ENCODE results near the gene SSH2. TPM values are rescaled to one million over a fixed set of nuclear protein-coding genes. Genes with fewer than 3 reads are reported as not detected.

SSH2 gene
- total and polyA plus RNA-seq, 2 donors (not counting 1 experiment from before 2014, with no cell fraction given), result 51.5 to 183 TPM

GRCh38 chr17:29873476-29873875 lies 56.6 kb downstream of the SSH2 start:
- no peak overlapping the region for H3K9ac ChIP-seq (ENCODE audit: low read length)
- no peak overlapping the region for H3K4me3 Mint-ChIP-seq
- no peak overlapping the region for H3K27ac ChIP-seq (ENCODE audit: low read length in 2 of 2)
- no peak for TF ChIP-seq CTCF (IDR thresholded peaks at IDR 0.05)
- TF ChIP-seq EZH2 (IDR thresholded peaks at IDR 0.05; ENCODE audit: borderline replicate concordance, insufficient read depth, low read depth, low read length, poor library complexity, severe bottlenecking), result no peak
- H2AFZ ChIP-seq (ENCODE audit: insufficient read depth, low read depth, low read length, poor library complexity, severe bottlenecking), result no peak overlapping the region
- no peaks in the 10 kb centered on the region for H3K27me3 ChIP-seq (replicated peaks in 1 of 4; ENCODE audit: control extremely low read depth in 1 of 4, control insufficient read depth in 3 of 4, insufficient read depth in 4 of 4, low read length in 3 of 4)
- H3K27me3 Mint-ChIP-seq, result no peaks in the 10 kb centered on the region
- H3K36me3 ChIP-seq (replicated peaks in 1 of 2; ENCODE audit: control extremely low read depth in 1 of 2, control insufficient read depth in 1 of 2, extremely low read depth in 1 of 2, insufficient read depth in 2 of 2, low read length in 1 of 2), result no peaks in the 10 kb centered on the region
- peaks cover 88% of the 10 kb centered on the region for H3K79me2 ChIP-seq (ENCODE audit: control insufficient read depth, insufficient read depth, low read length)
- peaks cover 34% of the 10 kb centered on the region for H3K4me1 Mint-ChIP-seq
- no peaks in the 10 kb centered on the region for H3K9me3 Mint-ChIP-seq (ENCODE audit: insufficient read depth)
- CTCF ChIA-PET, result interaction anchor here (0.7 to 1.5 kb wide), 2 partner anchors 58 to 1028 kb away, joined by 3 to 7 read pairs; no protein-coding TSS in a partner anchor
- ATAC-seq (ENCODE audit: low read depth) (no peak), DNase-seq (no peak)
- intact Hi-C loops (cut with micrococcal nuclease), result no loop called here
- H4K20me1 ChIP-seq (ENCODE audit: control insufficient read depth, insufficient read depth, low read length, poor library complexity, severe bottlenecking), result peaks cover 16% of the 10 kb centered on the region
- no peak overlapping the region for H3K4me2 ChIP-seq (replicated peaks; ENCODE audit: low read depth, low read length, poor library complexity, severe bottlenecking)
- POLR2A ChIA-PET, result no interaction called here
- no peak overlapping the region for H3K4me3 ChIP-seq (ENCODE audit: control extremely low read depth in 1 of 5, extremely low read depth in 1 of 5, insufficient read depth in 1 of 5, low read depth in 2 of 5, low read length in 4 of 5)
- H3K27ac Mint-ChIP-seq, result no peak overlapping the region
- 100% methylated on average over 1 of the region's 2 CpGs for WGBS (ENCODE audit: insufficient coverage)
- peaks cover 3 to 4% of the 10 kb centered on the region in 2 donors for H3K4me1 ChIP-seq (ENCODE audit: control insufficient read depth in 2 of 2, insufficient read depth in 2 of 2, low read length in 2 of 2)
- H3K9me3 ChIP-seq (ENCODE audit: control extremely low read depth in 1 of 3, control insufficient read depth in 2 of 3, insufficient read depth in 1 of 3, low read length in 2 of 3), result no peaks in the 10 kb centered on the region

- peaks cover 46% of the 10 kb centered on the region for H3K4me1 Mint-ChIP-seq
- CTCF ChIA-PET, result interaction anchor here (0.6 kb wide), 1 partner anchor 81 kb away, joined by 8 read pairs; no protein-coding TSS in a partner anchor
- no peaks in the 10 kb centered on the region for H3K9me3 ChIP-seq (ENCODE audit: control extremely low read depth in 1 of 3, control insufficient read depth in 2 of 3, insufficient read depth in 1 of 3, low read length in 2 of 3)
These were observed 59.1 kb downstream of the SSH2 start for GRCh38 chr17:29870836-29871465.

More at GRCh38 chr17:29870836-29871465, 59.1 kb downstream of the SSH2 start:
- Mint-ChIP-seq H3K9me3 (ENCODE audit: insufficient read depth) (no peaks in the 10 kb centered on the region), H3K27me3 (no peaks in the 10 kb centered on the region), H3K27ac (no peak overlapping the region), H3K4me3 (no peak overlapping the region)
- Histone ChIP-seq H3K27ac (ENCODE audit: low read length in 2 of 2) (no peak overlapping the region), H2AFZ (ENCODE audit: insufficient read depth, low read depth, low read length, poor library complexity, severe bottlenecking) (no peak overlapping the region), H4K20me1 (ENCODE audit: control insufficient read depth, insufficient read depth, low read length, poor library complexity, severe bottlenecking) (peaks cover 41% of the 10 kb centered on the region), H3K27me3 (replicated peaks in 1 of 4; ENCODE audit: control extremely low read depth in 1 of 4, control insufficient read depth in 3 of 4, insufficient read depth in 4 of 4, low read length in 3 of 4) (no peaks in the 10 kb centered on the region), H3K36me3 (replicated peaks in 1 of 2; ENCODE audit: control extremely low read depth in 1 of 2, control insufficient read depth in 1 of 2, extremely low read depth in 1 of 2, insufficient read depth in 2 of 2, low read length in 1 of 2) (no peaks in the 10 kb centered on the region), H3K79me2 (ENCODE audit: control insufficient read depth, insufficient read depth, low read length) (peaks cover 89% of the 10 kb centered on the region), H3K9ac (ENCODE audit: low read length) (no peak overlapping the region), H3K4me3 (ENCODE audit: control extremely low read depth in 1 of 5, extremely low read depth in 1 of 5, insufficient read depth in 1 of 5, low read depth in 2 of 5, low read length in 4 of 5) (no peak overlapping the region), H3K4me2 (replicated peaks; ENCODE audit: low read depth, low read length, poor library complexity, severe bottlenecking) (no peak overlapping the region), H3K4me1 (ENCODE audit: control insufficient read depth in 2 of 2, insufficient read depth in 2 of 2, low read length in 2 of 2) (peaks cover 18 to 23% of the 10 kb centered on the region in 2 donors)
- WGBS (ENCODE audit: insufficient coverage), result no CpG with 5 or more reads among the region's 1 CpG
- DNase-seq, result no peak
- POLR2A ChIA-PET, result no interaction called here
- intact Hi-C loops (cut with micrococcal nuclease), result no loop called here
- no peak for ATAC-seq (ENCODE audit: low read depth)
- TF ChIP-seq EZH2 (IDR thresholded peaks at IDR 0.05; ENCODE audit: borderline replicate concordance, insufficient read depth, low read depth, low read length, poor library complexity, severe bottlenecking), result no peak
- no peak for TF ChIP-seq CTCF (IDR thresholded peaks at IDR 0.05)

Measured in B cell (primary cell).